ENCODE results near the gene REEP1. TPM values are rescaled to one million over a fixed set of nuclear protein-coding genes. Genes with fewer than 3 reads are reported as not detected.
A peak's percentile ranks its signal among the peaks of the same experiment; 100 is the strongest.

Gene REEP1
- total and polyA plus RNA-seq, 2 of the 13 experiments (the other 11 are each of a cell fraction or from before 2014, with no cell fraction given) = 0.27 TPM; not detected in 1

GRCh38 chr2:86195055-86195807 is 142.2 kb downstream of the REEP1 start, which contains the start of gene IMMT (continued):
- 0 out of 2 replicates have a peak, but pooled peaks have one; percentile 74 for TF ChIP-seq NR3C1 (CRISPR knock-in tag; IDR thresholded peaks at IDR 0.05)
- no peak for TF ChIP-seq ZNF780A (CRISPR knock-in tag; IDR thresholded peaks at IDR 0.05)
- TF ChIP-seq, protein P1, sequence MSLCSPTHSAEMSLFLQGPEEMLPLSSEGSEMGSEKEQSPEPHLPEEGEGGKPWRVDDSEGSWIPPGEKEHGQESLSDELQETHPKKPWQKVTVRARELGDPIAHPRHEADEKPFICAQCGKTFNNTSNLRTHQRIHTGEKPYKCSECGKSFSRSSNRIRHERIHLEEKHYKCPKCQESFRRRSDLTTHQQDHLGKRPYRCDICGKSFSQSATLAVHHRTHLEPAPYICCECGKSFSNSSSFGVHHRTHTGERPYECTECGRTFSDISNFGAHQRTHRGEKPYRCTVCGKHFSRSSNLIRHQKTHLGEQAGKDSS (CRISPR knock-in tag; IDR thresholded peaks at IDR 0.05; ENCODE audit: borderline replicate concordance, low read depth) = peak; percentile 33; the same call in 1 of the 2 replicates
- TF ChIP-seq ZNF589 (CRISPR knock-in tag; conservative IDR thresholded peaks at IDR 0.05) = peak; percentile 62
- peak; percentile 99 for TF ChIP-seq ZNF350 (CRISPR knock-in tag; IDR thresholded peaks at IDR 0.05; ENCODE audit: borderline replicate concordance, low read depth)
- TF ChIP-seq NAIF1 (CRISPR knock-in tag; IDR thresholded peaks at IDR 0.05; ENCODE audit: borderline replicate concordance) = peak; percentile 90
- no peak for TF ChIP-seq HMGA1 (CRISPR knock-in tag; conservative IDR thresholded peaks at IDR 0.05)
- TF ChIP-seq POLR2A (IDR thresholded peaks at IDR 0.05; ENCODE audit: insufficient read depth in 1 of 2, low read depth in 2 of 2, low read length in 2 of 2) = peak; percentile 92 to 95
- TF ChIP-seq SMC3 (IDR thresholded peaks at IDR 0.05; ENCODE audit: low read length) = no peak
- TF ChIP-seq HNRNPH1 (optimal IDR thresholded peaks at IDR 0.05; ENCODE audit: low read depth, low read length) = no peak
- TF ChIP-seq SP4 (CRISPR knock-in tag; IDR thresholded peaks at IDR 0.05) = peak; percentile 90
- TF ChIP-seq, protein P2, sequence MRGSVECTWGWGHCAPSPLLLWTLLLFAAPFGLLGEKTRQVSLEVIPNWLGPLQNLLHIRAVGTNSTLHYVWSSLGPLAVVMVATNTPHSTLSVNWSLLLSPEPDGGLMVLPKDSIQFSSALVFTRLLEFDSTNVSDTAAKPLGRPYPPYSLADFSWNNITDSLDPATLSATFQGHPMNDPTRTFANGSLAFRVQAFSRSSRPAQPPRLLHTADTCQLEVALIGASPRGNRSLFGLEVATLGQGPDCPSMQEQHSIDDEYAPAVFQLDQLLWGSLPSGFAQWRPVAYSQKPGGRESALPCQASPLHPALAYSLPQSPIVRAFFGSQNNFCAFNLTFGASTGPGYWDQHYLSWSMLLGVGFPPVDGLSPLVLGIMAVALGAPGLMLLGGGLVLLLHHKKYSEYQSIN (CRISPR knock-in tag; IDR thresholded peaks at IDR 0.05; ENCODE audit: borderline replicate concordance) = no peak; the same call in 1 of the 2 replicates
- peak; percentile 94 for TF ChIP-seq ZNF737 (CRISPR knock-in tag; IDR thresholded peaks at IDR 0.05; ENCODE audit: borderline replicate concordance)
- TF ChIP-seq, protein P3, sequence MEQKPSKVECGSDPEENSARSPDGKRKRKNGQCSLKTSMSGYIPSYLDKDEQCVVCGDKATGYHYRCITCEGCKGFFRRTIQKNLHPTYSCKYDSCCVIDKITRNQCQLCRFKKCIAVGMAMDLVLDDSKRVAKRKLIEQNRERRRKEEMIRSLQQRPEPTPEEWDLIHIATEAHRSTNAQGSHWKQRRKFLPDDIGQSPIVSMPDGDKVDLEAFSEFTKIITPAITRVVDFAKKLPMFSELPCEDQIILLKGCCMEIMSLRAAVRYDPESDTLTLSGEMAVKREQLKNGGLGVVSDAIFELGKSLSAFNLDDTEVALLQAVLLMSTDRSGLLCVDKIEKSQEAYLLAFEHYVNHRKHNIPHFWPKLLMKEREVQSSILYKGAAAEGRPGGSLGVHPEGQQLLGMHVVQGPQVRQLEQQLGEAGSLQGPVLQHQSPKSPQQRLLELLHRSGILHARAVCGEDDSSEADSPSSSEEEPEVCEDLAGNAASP (CRISPR knock-in tag; IDR thresholded peaks at IDR 0.05; ENCODE audit: borderline replicate concordance) = peak; percentile 47; the same call in 1 of the 2 replicates
- no peak for TF ChIP-seq PHB2 (IDR thresholded peaks at IDR 0.05; ENCODE audit: partially characterized antibody)
- TF ChIP-seq ETV6 (CRISPR knock-in tag; conservative IDR thresholded peaks at IDR 0.05) = peak; percentile 76; the same call in 1 of the 2 replicates
- no peak; the same call in 1 of the 2 replicates for TF ChIP-seq FOXA3 (CRISPR knock-in tag; IDR thresholded peaks at IDR 0.05)
- peak; percentile 23; the same call in 1 of the 2 replicates for TF ChIP-seq FOSL2 (CRISPR knock-in tag; IDR thresholded peaks at IDR 0.05)
- TF ChIP-seq NFE2L2 (IDR thresholded peaks at IDR 0.05; ENCODE audit: low read length) = no peak
- no peak for TF ChIP-seq ARID2 (CRISPR knock-in tag; IDR thresholded peaks at IDR 0.05; ENCODE audit: borderline replicate concordance)
- peak; percentile 97; the same call in 1 of the 2 replicates for TF ChIP-seq EEA1 (CRISPR knock-in tag; IDR thresholded peaks at IDR 0.05; ENCODE audit: borderline replicate concordance)
- no peak for TF ChIP-seq SP5 (CRISPR knock-in tag; IDR thresholded peaks at IDR 0.05; ENCODE audit: borderline replicate concordance, low read depth)
- TF ChIP-seq ZNF839 (CRISPR knock-in tag; IDR thresholded peaks at IDR 0.05; ENCODE audit: borderline replicate concordance) = peak; percentile 83; the same call in 1 of the 2 replicates
- peak; percentile 5; the same call in 1 of the 2 replicates for TF ChIP-seq ZNF703 (CRISPR knock-in tag; IDR thresholded peaks at IDR 0.05; ENCODE audit: borderline replicate concordance)
